ENCODE data around the gene NAPA. TPM values are rescaled to one million over a fixed set of nuclear protein-coding genes. Genes with fewer than 3 reads are reported as not detected.

The NAPA gene
- total and polyA plus RNA-seq, 5 experiments from 2014 or later, result 85.3 to 116 (median 89.6) TPM

DNA sequence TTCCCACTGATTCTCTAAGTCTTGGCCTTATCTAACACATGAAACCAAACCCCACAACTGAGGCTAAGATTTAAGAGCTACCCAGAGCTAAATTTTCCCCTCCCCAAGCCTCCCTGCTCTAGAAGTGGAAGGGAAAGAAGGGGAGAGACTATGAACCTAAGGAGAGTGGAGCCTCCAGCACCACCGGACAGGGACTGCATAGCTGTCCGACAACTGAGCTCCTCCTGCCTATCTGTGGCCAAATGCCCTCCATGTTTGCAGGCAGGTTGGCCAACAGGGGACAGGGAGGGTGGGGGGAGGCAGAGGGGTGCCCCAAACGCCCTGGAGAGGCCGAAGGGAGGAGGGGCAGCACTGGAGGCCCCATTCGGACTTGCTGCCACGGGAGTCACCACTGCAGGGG lies 6.0 kb upstream of the NAPA start:
- Mint-ChIP-seq H3K9me3 (no peaks in the 10 kb centered on the region), H3K36me3 (no peaks in the 10 kb centered on the region), H3K4me1 (peaks cover 34 to 62% (median 60%) of the 10 kb centered on the region in 4 donors), H3K4me3 (peak overlapping the region in 1 of 10 donors; percentile 7), H3K27ac (peak overlapping the region in 1 of 10 donors; percentile 19), H3K27me3 (peaks cover 0 to 18% (median 0%) of the 10 kb centered on the region in 5 donors)
- DNase-seq, result no peak
- POLR2A ChIA-PET, result interaction anchor here (0.6 to 0.8 kb wide), 3 partner anchors 24 to 90 kb away, joined by 3 to 4 read pairs (median 3); no protein-coding TSS in a partner anchor
- no peak for ATAC-seq

DNA sequence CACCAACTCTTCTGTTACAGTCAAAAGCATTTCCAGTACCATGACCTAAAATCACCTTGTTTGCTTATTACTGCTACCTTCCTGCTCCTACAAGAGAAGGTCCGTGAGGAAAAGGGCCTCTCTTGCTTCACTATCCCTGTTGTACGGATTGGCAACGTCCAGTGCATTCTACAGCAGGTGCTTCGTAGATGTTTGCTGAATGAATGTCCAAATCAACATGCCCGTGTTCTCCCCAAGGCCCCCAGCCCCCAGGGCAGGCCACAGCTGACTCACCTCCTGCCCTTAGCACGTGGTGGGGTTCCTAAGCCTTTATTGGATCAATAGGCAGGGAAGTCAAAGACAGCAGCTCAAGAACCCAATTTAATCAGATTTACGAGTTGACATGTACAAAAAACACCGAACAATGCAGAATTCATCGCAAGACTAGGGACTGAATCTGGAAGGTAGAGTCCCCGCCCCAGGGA lies 5.5 kb upstream of the NAPA start:
- Mint-ChIP-seq H3K36me3 (no peaks in the 10 kb centered on the region), H3K4me1 (peaks cover 35 to 66% (median 65%) of the 10 kb centered on the region in 4 donors), H3K9me3 (no peaks in the 10 kb centered on the region), H3K27ac (peak overlapping the region in 3 of 10 donors; percentile 19 to 50 (median 44)), H3K4me3 (peak overlapping the region in 4 of 10 donors; percentile 7 to 58 (median 50)), H3K27me3 (peaks cover 0 to 18% (median 0%) of the 10 kb centered on the region in 5 donors)
- POLR2A ChIA-PET, result interaction anchor here (0.6 to 0.7 kb wide), 2 partner anchors 25 to 90 kb away, joined by 3 to 4 read pairs; no protein-coding TSS in a partner anchor
- no peak for DNase-seq
- no peak for ATAC-seq

DNA sequence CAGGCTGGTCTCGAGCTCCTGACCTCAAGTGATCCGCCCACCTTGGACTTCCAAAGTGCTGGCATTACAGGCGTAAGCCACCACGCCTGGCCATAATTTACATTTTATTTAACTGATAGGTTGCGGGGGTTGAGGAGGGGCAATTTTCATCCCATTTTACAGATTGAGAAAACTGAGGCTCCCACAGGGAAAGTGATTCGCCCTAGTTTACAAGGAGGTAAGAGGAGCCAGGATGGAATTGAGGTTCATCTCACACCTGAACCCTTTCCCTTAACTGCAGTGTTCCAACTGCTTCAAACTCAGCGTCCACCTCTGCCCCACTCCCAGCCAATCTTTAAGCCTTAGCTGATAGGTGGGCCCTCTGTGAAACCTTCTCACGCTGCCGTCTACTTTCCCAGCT lies 4.0 kb upstream of the NAPA start:
- Mint-ChIP-seq H3K27ac (peak overlapping the region in 4 of 10 donors; percentile 17 to 62 (median 48)), H3K4me3 (peak overlapping the region in 8 of 10 donors; percentile 10 to 78 (median 42)), H3K4me1 (peaks cover 42 to 80% (median 79%) of the 10 kb centered on the region in 4 donors), H3K36me3 (no peaks in the 10 kb centered on the region), H3K27me3 (peaks cover 0 to 15% (median 0%) of the 10 kb centered on the region in 5 donors), H3K9me3 (no peaks in the 10 kb centered on the region)
- ATAC-seq (no peak), DNase-seq (no peak)
- POLR2A ChIA-PET, result interaction anchor here (0.6 to 1.9 kb wide), 6 partner anchors 12 to 1809 kb away, joined by 3 to 7 read pairs (median 5); no protein-coding TSS in a partner anchor

DNA sequence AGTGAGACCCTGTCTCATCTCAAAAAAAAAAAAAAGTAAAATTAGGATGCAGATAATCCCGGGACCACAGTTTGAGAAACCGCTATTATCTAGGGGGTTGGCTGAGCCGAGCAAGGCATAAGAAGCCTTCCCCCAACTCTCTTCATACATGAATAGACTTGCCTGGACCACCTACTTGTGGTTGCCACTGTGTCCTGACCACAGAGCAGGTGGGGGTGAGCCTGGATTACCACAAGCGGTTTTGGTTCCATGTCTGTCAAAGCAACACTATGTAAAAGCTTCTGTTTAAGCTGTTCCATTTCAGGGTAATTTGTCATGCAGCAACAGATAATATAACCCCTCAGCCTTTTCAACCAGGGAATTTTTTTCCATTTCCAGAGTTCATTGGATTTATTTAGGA lies 3.3 kb upstream of the NAPA start:
- DNase-seq (peak in 9 of 10 donors; percentile 33 to 78 (median 71)), ATAC-seq (peak; percentile 5)
- POLR2A ChIA-PET, result interaction anchor here (0.8 to 1.9 kb wide), 6 partner anchors 13 to 92 kb away, joined by 3 to 7 read pairs (median 5); no protein-coding TSS in a partner anchor
- Mint-ChIP-seq H3K27me3 (peaks cover 0 to 11% (median 0%) of the 10 kb centered on the region in 5 donors), H3K4me1 (peaks cover 46 to 87% (median 82%) of the 10 kb centered on the region in 4 donors), H3K36me3 (no peaks in the 10 kb centered on the region), H3K4me3 (peak overlapping the region; percentile 44 to 100 (median 69)), H3K9me3 (no peaks in the 10 kb centered on the region), H3K27ac (peak overlapping the region in 9 of 10 donors; percentile 63 to 95 (median 85))

DNA sequence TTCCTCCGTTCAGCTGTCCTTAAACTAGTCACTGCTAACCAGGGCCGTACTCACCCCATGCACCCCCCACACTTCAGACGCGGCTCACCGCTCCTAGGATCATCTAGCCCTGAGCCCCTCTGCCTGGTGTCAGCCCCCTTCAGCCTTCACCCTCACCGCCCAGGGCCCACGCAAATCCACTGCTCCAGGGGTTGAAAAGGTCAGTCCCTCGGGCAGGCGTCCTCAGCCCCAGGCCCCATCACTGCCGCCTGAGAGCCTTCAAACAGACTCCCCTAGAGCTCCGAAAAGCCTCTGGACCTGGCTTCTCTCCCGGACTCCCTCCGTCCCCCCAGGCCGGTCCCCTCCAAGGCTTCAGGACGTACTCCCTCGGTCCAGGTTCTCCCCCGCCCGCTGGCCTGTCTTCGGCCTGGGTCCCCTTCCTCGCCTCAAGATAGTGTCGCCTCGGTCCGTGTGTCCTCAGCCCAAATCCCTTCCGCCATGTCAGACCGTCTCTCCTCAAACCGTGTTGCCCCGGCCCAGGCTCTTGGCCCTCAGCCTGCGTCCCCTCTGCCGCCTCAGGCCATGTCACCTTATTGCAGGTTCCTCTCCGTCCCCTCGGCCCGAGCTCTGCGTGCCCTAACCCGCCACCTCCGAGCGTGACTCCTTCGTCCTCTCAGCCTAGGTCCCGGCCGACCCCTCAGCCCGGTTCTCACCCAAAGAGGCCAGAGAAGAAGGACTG lies 553 bp downstream of the NAPA start:
- DNase-seq (no peak), ATAC-seq (peak in 1 of 2 donors; percentile 2)
- H3K27me3 Mint-ChIP-seq, result no peaks in the 10 kb centered on the region
- H3K4me1 Mint-ChIP-seq, result peaks cover 57 to 99% (median 96%) of the 10 kb centered on the region in 4 donors
- peak overlapping the region; percentile 95 to 100 (median 98) for H3K4me3 Mint-ChIP-seq
- POLR2A ChIA-PET, result interaction anchor here (0.6 to 3.0 kb wide), 5 partner anchors 11 to 94 kb away, joined by 3 to 30 read pairs (median 4); partner anchors contain the start of gene BICRA
- H3K27ac Mint-ChIP-seq, result peak overlapping the region; percentile 95 to 100 (median 98)
- peaks cover 0 to 7% (median 1%) of the 10 kb centered on the region in 3 donors for H3K36me3 Mint-ChIP-seq
- no peaks in the 10 kb centered on the region for H3K9me3 Mint-ChIP-seq

DNA sequence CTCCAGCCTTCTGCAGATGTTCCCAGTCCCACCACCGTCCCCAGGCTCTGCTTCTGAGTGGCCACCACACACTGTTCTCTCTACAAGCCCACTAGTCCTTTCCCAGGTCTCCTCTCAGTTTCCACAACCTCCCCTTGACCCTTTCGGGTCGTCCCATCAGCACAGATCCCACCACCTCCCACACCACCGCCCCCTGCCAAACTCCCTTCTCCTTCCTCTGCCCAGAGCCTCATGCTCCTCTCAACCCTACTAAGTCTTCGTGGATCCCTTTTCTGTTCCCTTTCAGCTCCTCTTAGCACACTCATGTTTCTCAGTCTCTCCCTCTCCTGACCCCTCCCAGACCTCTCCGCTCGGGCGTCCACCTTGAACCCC lies 1.9 kb downstream of the NAPA start:
- Mint-ChIP-seq H3K4me1 (peaks cover 51 to 93% (median 87%) of the 10 kb centered on the region in 4 donors), H3K4me3 (peak overlapping the region; percentile 95 to 100 (median 98)), H3K9me3 (no peaks in the 10 kb centered on the region), H3K27ac (peak overlapping the region; percentile 79 to 100 (median 98)), H3K27me3 (no peaks in the 10 kb centered on the region), H3K36me3 (peaks cover 0 to 7% (median 1%) of the 10 kb centered on the region in 3 donors)
- DNase-seq (peak in 1 of 10 donors; percentile 46), ATAC-seq (no peak)
- POLR2A ChIA-PET, result interaction anchor here (0.6 to 1.5 kb wide), 2 partner anchors 28 to 97 kb away, joined by 5 to 7 read pairs; no protein-coding TSS in a partner anchor

DNA sequence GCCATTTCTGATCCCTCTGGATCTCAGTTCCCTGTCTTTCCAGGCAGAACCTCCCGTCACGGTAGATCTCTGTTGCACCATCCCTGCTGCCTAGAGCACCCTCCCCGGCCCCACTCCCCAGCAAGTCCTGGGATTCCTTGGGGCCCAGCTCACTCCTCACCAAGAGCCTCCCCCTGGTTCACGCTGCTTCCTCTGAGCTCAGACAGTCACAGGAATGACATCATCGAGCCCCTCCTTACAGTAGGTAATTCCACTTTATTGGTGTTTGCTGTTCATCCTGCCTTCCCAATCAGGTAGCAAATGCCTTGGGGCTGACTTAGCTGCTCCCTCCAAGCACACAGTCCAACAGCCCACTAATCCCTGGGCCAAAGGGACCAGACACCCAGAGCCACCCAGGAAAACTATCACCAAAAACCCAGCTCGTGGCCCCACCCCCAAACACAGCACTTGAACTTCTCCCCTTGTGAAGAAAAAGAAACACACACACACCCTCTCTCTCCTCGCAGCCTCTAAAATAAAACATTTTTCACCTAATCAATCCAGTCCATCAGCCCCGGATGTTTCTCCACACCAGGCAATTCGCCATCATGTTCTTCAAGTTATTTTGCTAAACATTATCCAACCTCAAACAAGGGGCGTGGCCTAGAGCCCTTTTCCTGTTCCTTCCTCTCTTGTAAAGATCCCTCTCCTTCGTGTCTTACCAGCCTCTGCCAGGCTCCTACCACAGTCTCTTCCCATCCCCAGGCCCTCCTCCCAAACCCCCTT lies 2.5 kb downstream of the NAPA start:
- Mint-ChIP-seq H3K9me3 (no peaks in the 10 kb centered on the region), H3K27ac (peak overlapping the region; percentile 53 to 100 (median 96)), H3K27me3 (no peaks in the 10 kb centered on the region), H3K4me1 (peaks cover 50 to 93% (median 83%) of the 10 kb centered on the region in 4 donors), H3K36me3 (peaks cover 0 to 7% (median 1%) of the 10 kb centered on the region in 3 donors), H3K4me3 (peak overlapping the region; percentile 95 to 100 (median 98))
- POLR2A ChIA-PET, result interaction anchor here (0.6 to 1.5 kb wide), 3 partner anchors 28 to 98 kb away, joined by 3 to 7 read pairs (median 5); no protein-coding TSS in a partner anchor
- ATAC-seq (no peak), DNase-seq (no peak)

DNA sequence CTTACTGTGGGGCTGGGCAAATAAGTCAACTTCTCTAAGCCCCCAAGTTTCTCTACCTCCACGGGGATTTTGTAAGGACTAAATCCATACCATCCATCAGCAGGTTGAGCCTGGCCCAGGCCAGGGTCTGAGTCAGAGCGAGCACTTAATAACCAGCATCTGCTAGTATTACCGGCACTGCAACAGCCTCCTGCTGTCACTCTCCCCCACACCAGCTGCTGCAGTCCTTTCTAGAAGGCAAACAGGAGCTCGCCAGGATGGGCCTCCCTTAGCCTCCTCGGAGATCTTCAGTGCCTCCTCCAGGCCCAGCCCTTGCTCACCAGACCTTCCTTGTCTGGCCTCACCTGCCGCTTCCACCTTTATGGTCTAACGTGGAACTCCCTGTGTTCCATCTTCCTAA lies 3.2 kb downstream of the NAPA start:
- H3K27ac Mint-ChIP-seq, result peak overlapping the region in 6 of 10 donors; percentile 48 to 100 (median 92)
- ATAC-seq (no peak), DNase-seq (no peak)
- peaks cover 44 to 91% (median 78%) of the 10 kb centered on the region in 4 donors for H3K4me1 Mint-ChIP-seq
- peaks cover 0 to 8% (median 1%) of the 10 kb centered on the region in 3 donors for H3K36me3 Mint-ChIP-seq
- H3K9me3 Mint-ChIP-seq, result no peaks in the 10 kb centered on the region
- POLR2A ChIA-PET, result interaction anchor here (0.8 kb wide), 1 partner anchor 28 kb away, joined by 3 read pairs; no protein-coding TSS in a partner anchor
- H3K27me3 Mint-ChIP-seq, result no peaks in the 10 kb centered on the region
- peak overlapping the region in 8 of 10 donors; percentile 95 to 100 (median 98) for H3K4me3 Mint-ChIP-seq

DNA sequence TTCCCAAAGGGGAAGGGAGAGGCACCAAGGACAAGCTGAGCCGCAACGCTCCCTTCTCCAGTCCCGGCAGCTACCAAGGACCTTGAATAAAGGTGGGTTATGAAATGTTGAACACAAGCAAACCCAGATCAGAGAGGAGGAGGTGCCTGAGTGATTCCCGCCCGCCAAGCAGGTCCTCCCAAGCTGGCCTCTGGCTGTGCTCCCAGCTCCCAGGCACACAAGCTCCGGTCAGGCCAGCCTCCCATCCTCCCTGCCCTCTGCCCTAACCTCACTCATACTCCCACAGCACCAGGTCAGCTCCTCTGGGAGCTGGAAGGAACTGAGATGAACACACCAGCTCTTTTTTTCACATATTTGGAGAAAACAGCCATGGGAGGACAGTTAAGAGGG lies 3.7 kb downstream of the NAPA start:
- ATAC-seq, result no peak
- POLR2A ChIA-PET, result no interaction called here
- Mint-ChIP-seq H3K27ac (peak overlapping the region in 3 of 10 donors; percentile 2 to 95 (median 69)), H3K9me3 (no peaks in the 10 kb centered on the region), H3K36me3 (peaks cover 0 to 10% (median 1%) of the 10 kb centered on the region in 3 donors), H3K4me1 (peaks cover 39 to 86% (median 72%) of the 10 kb centered on the region in 4 donors), H3K27me3 (no peaks in the 10 kb centered on the region), H3K4me3 (peak overlapping the region in 4 of 10 donors; percentile 13 to 98 (median 63))
- DNase-seq, result peak in 1 of 10 donors; percentile 13

DNA sequence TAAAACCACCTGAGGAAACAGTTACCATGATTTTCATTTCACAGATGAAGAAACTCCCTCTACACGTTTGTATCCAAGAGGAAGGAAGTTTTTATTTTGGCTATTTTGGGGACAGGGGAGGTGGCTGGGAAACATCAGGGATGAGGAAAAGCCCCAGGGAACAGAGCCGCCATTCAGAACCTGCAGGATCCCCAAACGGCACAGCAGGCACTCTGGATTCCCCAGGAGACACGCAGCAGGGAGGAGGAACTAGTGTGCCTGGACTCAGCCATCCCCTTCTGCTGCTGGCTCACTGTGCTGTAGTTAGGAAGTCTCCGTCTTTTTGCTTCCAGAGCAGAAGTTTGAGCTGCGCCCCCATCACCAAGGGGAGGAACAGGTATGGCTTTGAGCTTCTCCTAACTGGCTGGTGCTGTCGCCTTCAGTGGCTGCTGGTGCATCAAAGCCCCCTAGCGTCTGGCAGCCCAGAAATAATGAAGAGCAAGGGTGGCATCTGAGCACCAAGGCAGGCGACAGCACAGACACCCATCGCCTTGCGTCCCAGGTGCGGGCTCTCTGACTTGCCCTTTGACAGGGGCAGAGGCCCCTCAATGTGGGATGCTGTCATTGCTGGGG lies 4.2 kb downstream of the NAPA start:
- peak overlapping the region in 4 of 10 donors; percentile 2 to 35 (median 18) for H3K27ac Mint-ChIP-seq
- H3K27me3 Mint-ChIP-seq, result no peaks in the 10 kb centered on the region
- no peak for ATAC-seq
- H3K36me3 Mint-ChIP-seq, result peaks cover 0 to 15% (median 1%) of the 10 kb centered on the region in 3 donors
- DNase-seq, result no peak
- POLR2A ChIA-PET, result no interaction called here
- H3K4me1 Mint-ChIP-seq, result peaks cover 37 to 83% (median 70%) of the 10 kb centered on the region in 4 donors
- H3K9me3 Mint-ChIP-seq, result no peaks in the 10 kb centered on the region
- peak overlapping the region in 4 of 10 donors; percentile 13 to 29 (median 26) for H3K4me3 Mint-ChIP-seq

DNA sequence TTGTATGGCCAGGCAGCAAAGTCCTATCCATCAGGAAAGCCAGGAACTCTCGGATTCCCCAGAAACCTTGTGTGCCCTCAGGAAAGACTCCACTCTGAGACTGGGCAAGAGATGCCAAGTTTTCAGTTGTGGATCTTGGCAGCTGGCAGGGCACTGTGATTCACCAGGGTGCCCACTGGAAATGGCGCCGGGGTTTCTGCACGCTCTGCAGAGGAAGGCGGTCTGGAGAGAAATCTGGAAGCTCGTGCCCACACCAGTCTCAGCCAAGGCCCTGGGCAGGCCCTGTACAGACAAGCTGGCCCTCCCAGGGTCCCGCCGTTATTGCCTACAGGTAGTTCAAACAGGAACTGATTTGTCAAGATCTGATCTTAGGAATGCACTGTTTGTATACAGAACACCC lies 4.9 kb downstream of the NAPA start:
- DNase-seq, result no peak
- Mint-ChIP-seq H3K27me3 (no peaks in the 10 kb centered on the region), H3K4me1 (peaks cover 38 to 83% (median 67%) of the 10 kb centered on the region in 4 donors), H3K36me3 (peaks cover 0 to 20% (median 1%) of the 10 kb centered on the region in 3 donors), H3K9me3 (no peaks in the 10 kb centered on the region), H3K27ac (peak overlapping the region in 2 of 10 donors; percentile 2 to 43), H3K4me3 (peak overlapping the region in 2 of 10 donors; percentile 3 to 26)
- no peak for ATAC-seq
- POLR2A ChIA-PET, result no interaction called here
